Sigmoid colon (tissue), 4 donors: Measurements from ENCODE around the gene LARGE1.

Experiments
- CTCF ChIP-seq, 4 experiments: fragments of 450-650 bp in 3 of 4; fragments of 200-600 bp in 1 of 4; IDR thresholded peaks; one replicate each; pipeline ENCODE4 v1.5.1; 2016 to 2019; ENCODE audit warnings: antibody characterized with exemption in 4 of 4, mild to moderate bottlenecking in 3 of 4, moderate library complexity in 2 of 4
- POLR2AphosphoS5 ChIP-seq, 4 donors: sonication (generic); formaldehyde crosslinking; IDR thresholded peaks; one replicate each; pipeline ENCODE4 v1.6.1; 2017; ENCODE audit warnings: antibody characterized with exemption in 4 of 4

DNA sequence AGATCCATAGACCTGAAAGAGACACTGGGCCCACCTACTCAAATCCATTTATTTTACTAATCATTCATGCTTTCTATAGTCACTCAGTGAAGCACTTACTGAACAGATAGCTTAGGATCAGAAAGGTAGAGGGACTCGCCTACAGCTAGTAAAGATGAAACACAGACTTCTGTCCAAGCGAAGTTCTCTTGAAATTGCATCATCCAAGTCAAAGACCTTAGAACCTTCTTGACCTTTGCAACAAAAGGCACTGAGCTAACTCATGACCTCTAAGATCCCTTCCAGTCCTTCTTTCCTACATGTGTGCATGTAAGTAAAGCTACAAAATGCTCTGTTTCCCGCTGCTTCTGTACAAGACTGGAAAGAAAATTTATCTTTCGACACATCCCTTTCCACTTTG lies 377.6 kb downstream of the LARGE1 start:
- TF ChIP-seq CTCF (IDR thresholded peaks at IDR 0.05) (no peak), POLR2AphosphoS5 (IDR thresholded peaks at IDR 0.05) (no peak)
